Mesothelial cell of epicardium (in vitro differentiated cells): ENCODE data around the gene OR7A10. TPM values are rescaled to one million over a fixed set of nuclear protein-coding genes. Genes with fewer than 3 reads are reported as not detected.
"Not testable (repeated sequence)": the region's sequence is repeated elsewhere in the genome, so short reads cannot be mapped to it uniquely, and the experiment has no call there.

Source experiments
- DNase-seq, 2 experiments: peaks; one replicate each; pipeline ENCODE4 v3.0.0; 2021; ENCODE audit warnings: low spot score in 2 of 2; ENCODE audit not compliant: unreplicated experiment in 2 of 2
- H3K27ac Mint-ChIP-seq: 2 replicates; pipeline ENCODE4 v1.8.0; 2021; ENCODE audit warnings: mixed read lengths
- H3K27me3 Mint-ChIP-seq: 2 replicates; pipeline ENCODE4 v1.8.0; 2021; ENCODE audit warnings: low read depth, mixed read lengths
- H3K36me3 Mint-ChIP-seq: 2 replicates; pipeline ENCODE4 v1.8.0; 2021; ENCODE audit warnings: mixed read lengths
- H3K4me1 Mint-ChIP-seq: 2 replicates; pipeline ENCODE4 v1.8.0; 2021; ENCODE audit warnings: mixed read lengths
- H3K4me3 Mint-ChIP-seq: 2 replicates; pipeline ENCODE4 v1.8.0; 2021; ENCODE audit warnings: mild to moderate bottlenecking, moderate library complexity, mixed read lengths
- H3K9me3 Mint-ChIP-seq: 2 replicates; pipeline ENCODE4 v1.8.0; 2021; ENCODE audit warnings: mixed read lengths
- total RNA-seq: library from RNA; stranded (reverse); gene quantifications from 3 replicates; pipeline ENCODE4 v1.2.1, GENCODE V29; 2021
- TF ChIP-seq, protein P1 (sequence below): fragments of 200-600 bp; sonication (generic); IDR thresholded peaks from one replicate; pipeline ENCODE4 v1.5.0; 2021; ENCODE audit warnings: antibody characterized with exemption; ENCODE audit not compliant: unreplicated experiment

The OR7A10 gene
- total RNA-seq, 1 donor from 2014 or later, result not detected

DNA sequence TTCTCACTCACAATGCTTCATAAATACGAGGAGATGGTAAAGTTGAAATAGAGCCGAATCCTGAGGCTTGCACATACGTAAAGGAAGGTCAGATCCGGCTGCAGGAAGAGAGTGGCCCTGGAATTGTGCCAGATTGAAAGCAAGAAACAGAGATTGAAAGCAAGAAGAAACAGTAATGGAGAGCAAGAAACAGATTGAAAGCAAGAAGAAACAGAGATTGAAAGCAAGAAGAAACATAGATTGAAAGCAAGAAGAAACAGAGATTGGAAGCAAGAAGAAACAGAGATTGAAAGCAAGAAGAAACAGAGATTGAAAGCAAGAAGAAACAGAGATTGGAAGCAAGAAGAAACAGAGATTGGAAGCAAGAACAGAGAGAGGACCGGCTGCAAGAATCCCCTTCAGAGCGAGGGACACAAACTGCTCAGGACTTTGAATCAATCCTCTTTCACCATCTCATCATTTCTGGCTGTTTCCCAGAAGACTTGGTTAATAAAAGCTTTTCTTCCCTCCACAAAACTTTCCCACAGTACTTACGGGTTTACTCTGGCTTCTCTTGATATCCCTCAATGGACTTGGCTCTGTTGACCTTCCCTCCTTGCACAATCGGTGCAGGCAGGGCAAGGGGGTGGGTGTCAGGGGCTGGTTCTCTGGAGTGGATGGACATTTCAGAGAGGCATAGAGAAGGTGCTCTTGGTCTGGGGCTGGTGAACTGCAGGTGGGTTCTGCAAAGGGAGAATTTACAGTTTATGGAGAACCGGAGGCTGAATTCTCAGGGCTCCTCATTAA, 39.3 kb downstream of the OR7A10 start:
- Mint-ChIP-seq H3K9me3 (peaks cover 58% of the 10 kb centered on the region), H3K4me3 (no peak overlapping the region), H3K27me3 (no peaks in the 10 kb centered on the region), H3K4me1 (no peaks in the 10 kb centered on the region), H3K36me3 (no peaks in the 10 kb centered on the region), H3K27ac (no peak overlapping the region)
- TF ChIP-seq, protein P1, sequence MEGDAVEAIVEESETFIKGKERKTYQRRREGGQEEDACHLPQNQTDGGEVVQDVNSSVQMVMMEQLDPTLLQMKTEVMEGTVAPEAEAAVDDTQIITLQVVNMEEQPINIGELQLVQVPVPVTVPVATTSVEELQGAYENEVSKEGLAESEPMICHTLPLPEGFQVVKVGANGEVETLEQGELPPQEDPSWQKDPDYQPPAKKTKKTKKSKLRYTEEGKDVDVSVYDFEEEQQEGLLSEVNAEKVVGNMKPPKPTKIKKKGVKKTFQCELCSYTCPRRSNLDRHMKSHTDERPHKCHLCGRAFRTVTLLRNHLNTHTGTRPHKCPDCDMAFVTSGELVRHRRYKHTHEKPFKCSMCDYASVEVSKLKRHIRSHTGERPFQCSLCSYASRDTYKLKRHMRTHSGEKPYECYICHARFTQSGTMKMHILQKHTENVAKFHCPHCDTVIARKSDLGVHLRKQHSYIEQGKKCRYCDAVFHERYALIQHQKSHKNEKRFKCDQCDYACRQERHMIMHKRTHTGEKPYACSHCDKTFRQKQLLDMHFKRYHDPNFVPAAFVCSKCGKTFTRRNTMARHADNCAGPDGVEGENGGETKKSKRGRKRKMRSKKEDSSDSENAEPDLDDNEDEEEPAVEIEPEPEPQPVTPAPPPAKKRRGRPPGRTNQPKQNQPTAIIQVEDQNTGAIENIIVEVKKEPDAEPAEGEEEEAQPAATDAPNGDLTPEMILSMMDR, result no peak
- DNase-seq, result no peak

DNA sequence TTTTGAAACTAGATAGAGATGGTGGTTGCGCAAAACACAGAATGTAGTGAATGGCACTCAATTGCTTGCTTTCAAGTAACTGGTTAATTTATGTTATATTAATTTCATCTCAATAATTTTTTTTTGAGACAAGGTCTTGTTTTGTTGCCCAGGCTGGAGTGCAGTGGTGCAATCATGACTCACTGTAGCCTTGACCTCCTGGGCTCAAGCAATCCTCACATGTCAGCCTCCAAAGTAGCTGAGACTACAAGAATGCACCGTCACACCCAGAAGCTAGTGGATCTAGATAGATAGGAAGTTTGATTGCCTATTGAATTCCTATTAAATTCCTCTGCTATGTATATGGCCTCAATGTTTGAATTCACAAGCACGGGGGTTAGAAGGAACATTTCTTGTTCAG, 44.0 kb downstream of the OR7A10 start:
- no peak for DNase-seq
- H3K27me3 Mint-ChIP-seq, result no peaks in the 10 kb centered on the region
- no peak overlapping the region for H3K27ac Mint-ChIP-seq

DNA sequence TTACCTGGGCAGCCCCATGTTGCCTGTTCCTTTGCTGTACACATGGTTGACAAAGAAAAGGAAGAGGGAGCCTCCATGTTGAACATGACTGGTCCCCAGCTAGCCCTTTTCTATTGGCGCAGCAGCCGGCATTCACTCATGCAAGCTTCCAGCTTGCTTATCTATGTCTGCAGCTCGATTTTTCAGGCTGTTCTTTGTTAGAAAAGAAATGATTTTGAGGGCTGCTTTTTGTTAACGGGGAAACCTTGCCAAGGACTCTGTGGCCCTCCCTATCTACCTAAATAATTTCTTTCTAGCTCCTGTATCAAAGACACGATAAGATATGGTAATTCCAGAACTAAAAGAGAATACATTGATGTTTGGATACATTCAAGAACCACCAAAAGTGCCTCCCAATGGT, 50.0 kb downstream of the OR7A10 start:
- H3K9me3 Mint-ChIP-seq, result peaks cover 63% of the 10 kb centered on the region
- no peaks in the 10 kb centered on the region for H3K36me3 Mint-ChIP-seq
- H3K27ac Mint-ChIP-seq, result no peak overlapping the region
- no peak overlapping the region for H3K4me3 Mint-ChIP-seq
- no peaks in the 10 kb centered on the region for H3K27me3 Mint-ChIP-seq
- TF ChIP-seq, protein P1, result no peak
- DNase-seq, result no peak
- H3K4me1 Mint-ChIP-seq, result no peaks in the 10 kb centered on the region

More for the DNA sequence above, 44.0 kb downstream of the OR7A10 start:
- Mint-ChIP-seq H3K4me1 (no peaks in the 10 kb centered on the region), H3K4me3 (no peak overlapping the region), H3K9me3 (peaks cover 59% of the 10 kb centered on the region), H3K36me3 (no peaks in the 10 kb centered on the region)
- TF ChIP-seq, protein P1, result no peak

DNA sequence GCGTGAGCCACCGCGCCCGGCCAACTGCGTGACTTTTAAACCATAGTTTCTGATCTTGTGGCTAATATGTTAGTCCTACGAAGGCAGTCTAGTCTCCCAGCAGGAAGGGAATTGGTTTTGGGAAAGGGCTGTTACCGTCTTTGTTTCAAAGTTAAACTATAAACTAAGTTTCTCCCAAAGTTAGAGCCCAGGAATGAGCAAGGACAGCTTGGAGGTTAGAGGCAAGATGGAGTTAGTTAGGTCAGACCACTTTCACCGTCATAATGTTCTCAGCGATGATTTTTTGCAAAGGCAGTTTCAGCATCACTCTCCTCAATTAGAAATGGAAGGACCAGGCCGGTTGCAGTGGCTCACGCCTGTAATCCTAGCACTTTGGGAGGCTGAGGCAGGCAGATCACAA, 52.7 kb downstream of the OR7A10 start:
- Mint-ChIP-seq H3K4me1 (no peaks in the 10 kb centered on the region), H3K27ac (no peak overlapping the region), H3K4me3 (no peak overlapping the region), H3K36me3 (no peaks in the 10 kb centered on the region), H3K27me3 (no peaks in the 10 kb centered on the region), H3K9me3 (peaks cover 75% of the 10 kb centered on the region)
- DNase-seq, result no peak
- TF ChIP-seq, protein P1, result no peak

DNA sequence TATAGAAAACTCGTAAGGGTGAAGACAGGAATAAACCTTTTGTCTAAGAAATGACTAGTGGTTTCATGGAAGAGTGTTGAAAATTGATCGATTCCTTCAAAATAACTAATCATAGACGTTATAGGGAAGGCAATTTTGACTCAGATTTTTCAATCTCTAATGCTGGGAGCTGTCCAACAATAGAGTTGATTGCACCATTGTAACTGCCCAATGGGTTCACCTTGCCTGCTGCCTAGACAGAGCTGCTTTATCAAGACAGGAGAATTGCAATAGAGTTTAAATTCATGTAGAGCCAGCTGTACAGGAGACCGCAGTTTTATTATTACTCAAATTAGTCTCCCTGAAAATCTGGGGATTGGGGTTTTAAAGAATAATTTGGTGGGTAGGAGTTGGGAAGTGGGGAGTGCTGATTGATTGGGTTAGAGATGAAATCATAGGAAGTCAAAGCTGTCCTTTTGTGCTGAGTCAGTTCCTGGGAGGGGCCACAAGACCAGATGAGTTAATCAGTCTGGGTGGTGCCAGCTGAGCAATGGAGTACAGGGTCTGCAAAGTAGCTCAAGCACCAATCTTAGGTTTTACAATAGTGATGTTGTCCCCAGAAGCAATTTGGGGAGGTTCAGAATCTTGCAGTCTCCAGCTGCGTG, 53.5 kb downstream of the OR7A10 start:
- H3K27ac Mint-ChIP-seq, result no peak overlapping the region
- peaks cover 70% of the 10 kb centered on the region for H3K9me3 Mint-ChIP-seq
- DNase-seq, result no peak
- H3K4me3 Mint-ChIP-seq, result no peak overlapping the region
- H3K27me3 Mint-ChIP-seq, result no peaks in the 10 kb centered on the region
- TF ChIP-seq, protein P1, result no peak
- no peaks in the 10 kb centered on the region for H3K4me1 Mint-ChIP-seq
- no peaks in the 10 kb centered on the region for H3K36me3 Mint-ChIP-seq

DNA sequence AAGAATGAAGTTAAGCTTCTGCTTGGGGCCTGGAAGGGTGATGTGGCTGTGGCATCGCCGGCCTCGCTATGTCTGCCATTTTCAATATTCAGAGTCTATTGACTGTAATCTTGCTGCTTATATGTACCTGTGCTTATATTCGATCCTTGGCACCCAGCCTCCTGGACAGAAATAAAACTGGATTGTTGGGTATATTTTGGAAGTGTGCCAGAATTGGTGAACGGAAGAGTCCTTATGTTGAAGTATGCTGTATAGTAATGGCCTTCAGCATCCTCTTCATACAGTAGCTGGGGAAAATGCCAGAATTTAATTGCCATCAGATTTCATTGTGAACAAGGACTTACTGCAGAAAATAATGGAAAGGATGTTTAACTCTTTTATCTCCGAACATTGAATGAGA, 56.5 kb downstream of the OR7A10 start:
- DNase-seq, H3K36me3 Mint-ChIP-seq, H3K27me3 Mint-ChIP-seq, H3K27ac Mint-ChIP-seq, H3K4me3 Mint-ChIP-seq, H3K4me1 Mint-ChIP-seq: not testable (repeated sequence)
- peaks cover 58% of the 10 kb centered on the region for H3K9me3 Mint-ChIP-seq
